NB4 (cell line): Measurements from ENCODE around the gene WSCD2.

Experiments
- MYC ChIP-seq: IDR thresholded peaks from 2 replicates; pipeline ENCODE4 v1.6.1; 2011; ENCODE audit warnings: low read depth, low read length
- POLR2A ChIP-seq: IDR thresholded peaks from 2 replicates; pipeline ENCODE4 v1.6.1; 2011; ENCODE audit warnings: mild to moderate bottlenecking; ENCODE audit not compliant: insufficient read length; ENCODE audit errors: extremely low read depth
- TF ChIP-seq, protein P1 (sequence below): IDR thresholded peaks from one replicate; pipeline ENCODE4 v1.5.1; 2012; ENCODE audit warnings: low read depth, low read length
- TF ChIP-seq, protein P2 (sequence below): IDR thresholded peaks from 2 replicates; pipeline ENCODE4 v1.6.1; 2011; ENCODE audit warnings: low read depth, low read length

DNA sequence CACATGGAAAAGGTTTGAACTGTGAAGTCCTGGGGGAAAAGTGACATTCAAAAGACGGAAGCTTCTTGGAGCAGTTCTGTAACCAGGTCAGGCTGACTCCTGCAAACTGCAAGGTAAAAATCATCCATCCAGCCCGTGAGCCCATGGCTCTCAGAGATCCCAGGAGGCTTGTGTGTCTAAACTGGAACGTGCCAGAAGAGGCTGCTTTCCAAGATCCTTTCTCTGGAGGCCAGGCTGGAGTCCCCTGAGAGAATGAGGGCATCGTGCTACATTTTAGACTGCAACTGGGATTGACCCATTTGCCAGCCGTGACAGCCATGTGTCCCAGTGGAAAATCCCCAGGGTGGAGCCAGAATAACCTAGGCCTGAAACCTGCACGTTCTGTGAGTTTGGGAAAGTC, 7.8 kb upstream of the WSCD2 start:
- TF ChIP-seq POLR2A (no peak), MYC (no peak)
- TF ChIP-seq, protein P1, sequence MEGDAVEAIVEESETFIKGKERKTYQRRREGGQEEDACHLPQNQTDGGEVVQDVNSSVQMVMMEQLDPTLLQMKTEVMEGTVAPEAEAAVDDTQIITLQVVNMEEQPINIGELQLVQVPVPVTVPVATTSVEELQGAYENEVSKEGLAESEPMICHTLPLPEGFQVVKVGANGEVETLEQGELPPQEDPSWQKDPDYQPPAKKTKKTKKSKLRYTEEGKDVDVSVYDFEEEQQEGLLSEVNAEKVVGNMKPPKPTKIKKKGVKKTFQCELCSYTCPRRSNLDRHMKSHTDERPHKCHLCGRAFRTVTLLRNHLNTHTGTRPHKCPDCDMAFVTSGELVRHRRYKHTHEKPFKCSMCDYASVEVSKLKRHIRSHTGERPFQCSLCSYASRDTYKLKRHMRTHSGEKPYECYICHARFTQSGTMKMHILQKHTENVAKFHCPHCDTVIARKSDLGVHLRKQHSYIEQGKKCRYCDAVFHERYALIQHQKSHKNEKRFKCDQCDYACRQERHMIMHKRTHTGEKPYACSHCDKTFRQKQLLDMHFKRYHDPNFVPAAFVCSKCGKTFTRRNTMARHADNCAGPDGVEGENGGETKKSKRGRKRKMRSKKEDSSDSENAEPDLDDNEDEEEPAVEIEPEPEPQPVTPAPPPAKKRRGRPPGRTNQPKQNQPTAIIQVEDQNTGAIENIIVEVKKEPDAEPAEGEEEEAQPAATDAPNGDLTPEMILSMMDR, result no peak
- TF ChIP-seq, protein P2, sequence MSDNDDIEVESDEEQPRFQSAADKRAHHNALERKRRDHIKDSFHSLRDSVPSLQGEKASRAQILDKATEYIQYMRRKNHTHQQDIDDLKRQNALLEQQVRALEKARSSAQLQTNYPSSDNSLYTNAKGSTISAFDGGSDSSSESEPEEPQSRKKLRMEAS, result no peak
